HEK293 (cell line): ENCODE data around the gene CBY2.

Experiments
- CTCF ChIA-PET: fragments of 350-600 bp; formaldehyde crosslinking; extraction: SDS; loops from one replicate; lab custom pipeline; 2021; ENCODE audit warnings: antibody characterized with exemption; lab: Yijun Ruan, JAX
- POLR2A ChIA-PET: fragments of 300-600 bp; formaldehyde crosslinking; extraction: SDS; loops from one replicate; lab custom pipeline; 2020; ENCODE audit warnings: antibody characterized with exemption, inconsistent platforms; lab: Yijun Ruan, JAX
- H3K27ac ChIP-seq: fragments of 200-500 bp; sonication (Bioruptor generic); 2 replicates; pipeline ENCODE4 v1.5.1; 2014; ENCODE audit warnings: low read depth, low read length, control low read depth, inconsistent platforms; ENCODE audit errors: extremely low read depth
- H3K36me3 ChIP-seq, 2 experiments: fragments of 200-500 bp in 1 of 2; sonication (Bioruptor generic) in 1 of 2; 1 replicate in 1 of 2; 2 replicates in 1 of 2; pipeline ENCODE4 v1.5.1; 2014 to 2017; ENCODE audit warnings: inconsistent platforms in 2 of 2, low read length in 2 of 2; ENCODE audit not compliant: control insufficient read depth in 2 of 2, insufficient read depth in 1 of 2
- H3K4me1 ChIP-seq: fragments of 200-500 bp; sonication (Bioruptor generic); 2 replicates; pipeline ENCODE4 v1.5.1; 2014; ENCODE audit warnings: mild to moderate bottlenecking, low read length, inconsistent platforms; ENCODE audit not compliant: control insufficient read depth, insufficient read depth
- H3K4me3 ChIP-seq: 2 replicates; pipeline ENCODE4 v1.5.1; 2011; ENCODE audit warnings: low read depth, mild to moderate bottlenecking, control low read depth, low read length, moderate library complexity
- H3K9me3 ChIP-seq: fragments of 200-500 bp; sonication (Bioruptor generic); 2 replicates; pipeline ENCODE4 v1.5.1; 2014; ENCODE audit warnings: low read depth, low read length, inconsistent platforms; ENCODE audit not compliant: control insufficient read depth, insufficient read depth
- BCL11B ChIP-seq: fragments of 450-650 bp; formaldehyde crosslinking; IDR thresholded peaks from 2 replicates; pipeline ENCODE4 v1.5.1; 2016; ENCODE audit warnings: low read depth, missing biosample characterization, missing genetic modification characterization
- WT1 ChIP-seq: fragments of 450-650 bp; formaldehyde crosslinking; IDR thresholded peaks from 2 replicates; pipeline ENCODE4 v1.5.1; 2016; ENCODE audit warnings: missing biosample characterization, missing genetic modification characterization
- ZBTB17 ChIP-seq: fragments of 450-650 bp; formaldehyde crosslinking; IDR thresholded peaks from 2 replicates; pipeline ENCODE4 v1.5.1; 2016; ENCODE audit warnings: missing biosample characterization, missing genetic modification characterization
- ZFP3 ChIP-seq: fragments of 450-650 bp; formaldehyde crosslinking; IDR thresholded peaks from 2 replicates; pipeline ENCODE4 v1.5.1; 2016; ENCODE audit warnings: low read depth, missing biosample characterization, missing genetic modification characterization
- ZFP37 ChIP-seq: fragments of 450-650 bp; formaldehyde crosslinking; IDR thresholded peaks from 2 replicates; pipeline ENCODE4 v1.5.1; 2016; ENCODE audit warnings: missing biosample characterization, missing genetic modification characterization
- ZNF155 ChIP-seq: fragments of 450-650 bp; formaldehyde crosslinking; IDR thresholded peaks from 2 replicates; pipeline ENCODE4 v1.5.1; 2016; ENCODE audit warnings: missing biosample characterization, missing genetic modification characterization
- ZNF174 ChIP-seq: fragments of 450-650 bp; formaldehyde crosslinking; IDR thresholded peaks from 2 replicates; pipeline ENCODE4 v1.5.0; 2017; ENCODE audit warnings: missing biosample characterization, mild to moderate bottlenecking, missing genetic modification characterization
- ZNF184 ChIP-seq: fragments of 450-650 bp; IDR thresholded peaks from 2 replicates; pipeline ENCODE4 v1.5.1; 2018; ENCODE audit warnings: missing biosample characterization, mild to moderate bottlenecking, missing genetic modification characterization
- ZNF19 ChIP-seq: fragments of 450-650 bp; formaldehyde crosslinking; IDR thresholded peaks from 2 replicates; pipeline ENCODE4; 2016; ENCODE audit warnings: missing biosample characterization, missing genetic modification characterization, low read depth
- ZNF248 ChIP-seq: fragments of 450-650 bp; formaldehyde crosslinking; IDR thresholded peaks from 2 replicates; pipeline ENCODE4 v1.5.1; 2017; ENCODE audit warnings: missing biosample characterization, missing genetic modification characterization
- ZNF324 ChIP-seq: fragments of 450-650 bp; formaldehyde crosslinking; IDR thresholded peaks from 2 replicates; pipeline ENCODE4 v1.5.1; 2016; ENCODE audit warnings: missing biosample characterization, missing genetic modification characterization
- ZNF366 ChIP-seq: fragments of 450-650 bp; formaldehyde crosslinking; conservative IDR thresholded peaks from 2 replicates; pipeline ENCODE4 v1.5.1; 2016; ENCODE audit warnings: missing biosample characterization, missing genetic modification characterization
- ZNF426 ChIP-seq: fragments of 450-650 bp; formaldehyde crosslinking; IDR thresholded peaks from 2 replicates; pipeline ENCODE4 v1.5.1; 2017; ENCODE audit warnings: missing biosample characterization, missing genetic modification characterization, mild to moderate bottlenecking, inconsistent platforms, moderate library complexity
- ZNF473 ChIP-seq: fragments of 450-650 bp; formaldehyde crosslinking; IDR thresholded peaks from 2 replicates; pipeline ENCODE4 v1.5.1; 2017; ENCODE audit warnings: missing biosample characterization, missing genetic modification characterization
- ZNF48 ChIP-seq: fragments of 450-650 bp; formaldehyde crosslinking; IDR thresholded peaks from 2 replicates; pipeline ENCODE4 v1.5.1; 2016; ENCODE audit warnings: missing biosample characterization, missing genetic modification characterization
- ZNF521 ChIP-seq: fragments of 450-650 bp; formaldehyde crosslinking; IDR thresholded peaks from 2 replicates; pipeline ENCODE4 v1.5.1; 2017; ENCODE audit warnings: missing biosample characterization, mild to moderate bottlenecking, missing genetic modification characterization
- ZNF560 ChIP-seq: fragments of 450-650 bp; formaldehyde crosslinking; IDR thresholded peaks from 2 replicates; pipeline ENCODE4 v1.5.1; 2017; ENCODE audit warnings: missing biosample characterization, missing genetic modification characterization, borderline replicate concordance
- ZNF561 ChIP-seq: fragments of 450-650 bp; IDR thresholded peaks from 2 replicates; pipeline ENCODE4 v1.5.1; 2018; ENCODE audit warnings: missing biosample characterization, missing genetic modification characterization, borderline replicate concordance
- ZNF626 ChIP-seq: fragments of 450-650 bp; sonication (Bioruptor Pico); formaldehyde crosslinking; IDR thresholded peaks from 2 replicates; pipeline ENCODE4 v1.5.1; 2018; ENCODE audit warnings: missing biosample characterization, missing genetic modification characterization, inconsistent platforms
- ZNF707 ChIP-seq: fragments of 450-650 bp; formaldehyde crosslinking; IDR thresholded peaks from 2 replicates; pipeline ENCODE4 v1.5.1; 2016; ENCODE audit warnings: missing biosample characterization, missing genetic modification characterization
- ZNF768 ChIP-seq: fragments of 450-650 bp; formaldehyde crosslinking; IDR thresholded peaks from 2 replicates; pipeline ENCODE4 v1.5.1; 2018; ENCODE audit warnings: missing biosample characterization, mild to moderate bottlenecking, missing genetic modification characterization
- ZNF837 ChIP-seq: fragments of 450-650 bp; formaldehyde crosslinking; IDR thresholded peaks from 2 replicates; pipeline ENCODE4 v1.5.1; 2016; ENCODE audit warnings: missing biosample characterization, missing genetic modification characterization
- ZSCAN23 ChIP-seq: fragments of 450-650 bp; formaldehyde crosslinking; IDR thresholded peaks from 2 replicates; pipeline ENCODE4 v1.5.1; 2016; ENCODE audit warnings: missing biosample characterization, missing genetic modification characterization
- TF ChIP-seq, protein P1 (sequence below): fragments of 450-650 bp; formaldehyde crosslinking; IDR thresholded peaks from 2 replicates; pipeline ENCODE4 v1.5.1; 2016; ENCODE audit warnings: missing biosample characterization, missing genetic modification characterization
- TF ChIP-seq, protein P2 (sequence below): fragments of 450-650 bp; formaldehyde crosslinking; IDR thresholded peaks from 2 replicates; pipeline ENCODE4 v1.5.1; 2016; ENCODE audit warnings: missing biosample characterization, missing genetic modification characterization
- TF ChIP-seq, protein P3 (sequence below): fragments of 450-650 bp; formaldehyde crosslinking; IDR thresholded peaks from 2 replicates; pipeline ENCODE4 v1.5.1; 2017; ENCODE audit warnings: missing biosample characterization, missing genetic modification characterization
- TF ChIP-seq, protein P4 (sequence below): fragments of 450-650 bp; formaldehyde crosslinking; IDR thresholded peaks from 2 replicates; pipeline ENCODE4 v1.5.1; 2016; ENCODE audit warnings: missing biosample characterization, missing genetic modification characterization

The CBY2 gene

DNA sequence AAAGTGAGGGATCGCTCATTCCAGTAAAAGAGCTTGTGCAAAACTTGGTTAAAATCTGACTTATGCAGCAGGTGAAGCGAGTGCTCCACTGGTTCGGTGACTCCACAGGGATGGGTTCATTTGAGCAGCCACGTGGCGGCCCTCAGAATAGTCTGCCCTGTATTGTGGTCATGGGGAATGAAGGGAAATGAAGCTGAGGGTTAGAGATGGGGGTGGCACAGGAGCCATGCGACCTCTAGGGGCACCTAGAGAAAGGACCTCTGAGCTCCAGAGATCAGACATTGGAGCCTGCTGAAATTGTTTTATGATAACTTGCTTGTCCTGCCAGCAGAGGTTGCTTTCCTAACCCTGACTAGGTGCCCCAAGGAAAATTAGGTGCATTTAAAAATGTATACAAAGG, 26.6 kb downstream of the CBY2 start (continued):
- TF ChIP-seq ZNF560 (tag by site-specific recombination): no peak
- no peak for TF ChIP-seq ZNF174 (tag by site-specific recombination)
- TF ChIP-seq, protein P1, sequence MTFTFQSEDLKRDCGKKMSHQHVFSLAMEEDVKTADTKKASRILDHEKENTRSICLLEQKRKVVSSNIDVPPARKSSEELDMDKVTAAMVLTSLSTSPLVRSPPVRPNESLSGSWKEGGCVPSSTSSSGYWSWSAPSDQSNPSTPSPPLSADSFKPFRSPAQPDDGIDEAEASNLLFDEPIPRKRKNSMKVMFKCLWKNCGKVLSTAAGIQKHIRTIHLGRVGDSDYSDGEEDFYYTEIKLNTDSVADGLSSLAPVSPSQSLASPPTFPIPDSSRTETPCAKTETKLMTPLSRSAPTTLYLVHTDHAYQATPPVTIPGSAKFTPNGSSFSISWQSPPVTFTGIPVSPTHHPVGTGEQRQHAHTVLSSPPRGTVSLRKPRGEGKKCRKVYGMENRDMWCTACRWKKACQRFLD: no peak
- TF ChIP-seq ZNF473: no peak
- no peak for TF ChIP-seq ZNF48
- no peak for TF ChIP-seq ZSCAN23 (tag by site-specific recombination)
- no peak for TF ChIP-seq ZNF184 (tag by site-specific recombination)

DNA sequence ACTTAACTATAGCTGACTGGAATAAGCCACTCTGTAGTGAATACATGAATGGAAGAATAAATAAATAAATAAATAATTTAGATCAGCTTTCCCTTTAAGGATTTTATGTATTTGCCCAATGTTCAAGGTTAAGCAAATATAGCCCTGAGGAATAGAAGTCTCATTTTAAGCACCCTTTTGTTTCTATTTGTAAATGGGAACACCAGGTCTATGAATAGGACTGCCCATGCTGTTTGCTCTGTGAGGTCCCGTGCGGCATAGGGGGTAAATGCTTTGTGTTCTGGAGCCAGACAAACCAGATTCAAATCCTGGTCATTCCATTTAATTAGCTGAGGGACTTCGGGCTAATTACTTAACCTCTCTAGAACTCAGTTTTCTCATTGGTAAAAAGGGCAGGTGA, 29.3 kb downstream of the CBY2 start:
- Histone ChIP-seq H3K27ac (no peak overlapping the region), H3K4me1 (no peaks in the 10 kb centered on the region), H3K36me3 (no peaks in the 10 kb centered on the region), H3K4me3 (no peak overlapping the region), H3K9me3 (no peaks in the 10 kb centered on the region)
- ChIA-PET CTCF (interaction anchor here (1.2 kb wide), 1 partner anchor 11 kb away, joined by 4 read pairs; no protein-coding TSS in a partner anchor), POLR2A (no interaction called here)
- TF ChIP-seq ZNF768 (tag by site-specific recombination): no peak
- TF ChIP-seq, protein P2, sequence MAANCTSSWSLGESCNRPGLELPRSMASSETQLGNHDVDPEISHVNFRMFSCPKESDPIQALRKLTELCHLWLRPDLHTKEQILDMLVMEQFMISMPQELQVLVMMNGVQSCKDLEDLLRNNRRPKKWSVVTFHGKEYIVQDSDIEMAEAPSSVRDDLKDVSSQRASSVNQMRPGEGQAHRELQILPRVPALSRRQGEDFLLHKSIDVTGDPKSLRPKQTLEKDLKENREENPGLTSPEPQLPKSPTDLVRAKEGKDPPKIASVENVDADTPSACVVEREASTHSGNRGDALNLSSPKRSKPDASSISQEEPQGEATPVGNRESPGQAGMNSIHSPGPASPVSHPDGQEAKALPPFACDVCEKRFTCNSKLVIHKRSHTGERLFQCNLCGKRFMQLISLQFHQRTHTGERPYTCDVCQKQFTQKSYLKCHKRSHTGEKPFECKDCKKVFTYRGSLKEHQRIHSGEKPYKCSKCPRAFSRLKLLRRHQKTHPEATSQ (tag by site-specific recombination): no peak
- TF ChIP-seq ZNF561: no peak

DNA sequence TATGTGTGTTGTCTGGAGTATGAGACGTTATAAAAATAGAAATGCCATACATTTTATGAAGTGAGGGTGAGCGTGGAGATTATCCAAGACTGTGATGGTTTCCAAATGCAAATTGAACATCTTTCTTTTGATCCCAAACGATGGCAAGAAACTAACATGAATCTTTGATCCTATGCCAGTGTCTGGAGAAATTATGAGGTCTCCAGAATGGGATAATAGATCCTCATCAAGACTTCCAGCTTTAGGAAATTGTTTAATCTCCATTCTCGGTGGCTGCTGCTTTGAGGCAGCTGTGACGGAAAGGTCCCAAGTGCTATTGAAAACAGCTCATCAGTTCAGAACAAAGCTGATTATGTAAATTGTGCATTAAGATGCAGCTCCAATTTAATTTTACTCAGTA, 30.8 kb downstream of the CBY2 start:
- H3K4me1 ChIP-seq: no peaks in the 10 kb centered on the region
- no peak for TF ChIP-seq ZNF324
- TF ChIP-seq ZFP3 (tag by site-specific recombination): no peak
- no peak for TF ChIP-seq WT1 (tag by site-specific recombination)
- no peak for TF ChIP-seq ZNF473
- TF ChIP-seq ZNF521 (tag by site-specific recombination): no peak
- no peak for TF ChIP-seq ZNF155
- no peak for TF ChIP-seq ZNF560 (tag by site-specific recombination)
- no peak for TF ChIP-seq ZNF19 (tag by site-specific recombination)
- TF ChIP-seq ZNF626: no peak
- no peak for TF ChIP-seq BCL11B
- no peak for TF ChIP-seq ZNF248 (tag by site-specific recombination)
- no peak for TF ChIP-seq ZNF366 (tag by site-specific recombination)
- TF ChIP-seq ZNF837 (tag by site-specific recombination): no peak
- TF ChIP-seq, protein P3, sequence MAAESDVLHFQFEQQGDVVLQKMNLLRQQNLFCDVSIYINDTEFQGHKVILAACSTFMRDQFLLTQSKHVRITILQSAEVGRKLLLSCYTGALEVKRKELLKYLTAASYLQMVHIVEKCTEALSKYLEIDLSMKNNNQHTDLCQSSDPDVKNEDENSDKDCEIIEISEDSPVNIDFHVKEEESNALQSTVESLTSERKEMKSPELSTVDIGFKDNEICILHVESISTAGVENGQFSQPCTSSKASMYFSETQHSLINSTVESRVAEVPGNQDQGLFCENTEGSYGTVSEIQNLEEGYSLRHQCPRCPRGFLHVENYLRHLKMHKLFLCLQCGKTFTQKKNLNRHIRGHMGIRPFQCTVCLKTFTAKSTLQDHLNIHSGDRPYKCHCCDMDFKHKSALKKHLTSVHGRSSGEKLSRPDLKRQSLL: no peak
- TF ChIP-seq, protein P4, sequence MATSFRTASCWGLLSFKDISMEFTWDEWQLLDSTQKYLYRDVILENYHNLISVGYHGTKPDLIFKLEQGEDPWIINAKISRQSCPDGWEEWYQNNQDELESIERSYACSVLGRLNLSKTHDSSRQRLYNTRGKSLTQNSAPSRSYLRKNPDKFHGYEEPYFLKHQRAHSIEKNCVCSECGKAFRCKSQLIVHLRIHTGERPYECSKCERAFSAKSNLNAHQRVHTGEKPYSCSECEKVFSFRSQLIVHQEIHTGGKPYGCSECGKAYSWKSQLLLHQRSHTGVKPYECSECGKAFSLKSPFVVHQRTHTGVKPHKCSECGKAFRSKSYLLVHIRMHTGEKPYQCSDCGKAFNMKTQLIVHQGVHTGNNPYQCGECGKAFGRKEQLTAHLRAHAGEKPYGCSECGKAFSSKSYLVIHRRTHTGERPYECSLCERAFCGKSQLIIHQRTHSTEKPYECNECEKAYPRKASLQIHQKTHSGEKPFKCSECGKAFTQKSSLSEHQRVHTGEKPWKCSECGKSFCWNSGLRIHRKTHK (tag by site-specific recombination): no peak
- TF ChIP-seq ZNF426: no peak
- no peak for TF ChIP-seq ZFP37
- TF ChIP-seq ZNF707 (tag by site-specific recombination): no peak
- no peak for TF ChIP-seq ZBTB17 (tag by site-specific recombination)
- TF ChIP-seq, all 188 proteins: peak for 0
- Histone ChIP-seq H3K27ac (no peak overlapping the region), H3K4me3 (no peak overlapping the region), H3K36me3 (no peaks in the 10 kb centered on the region), H3K9me3 (no peaks in the 10 kb centered on the region)
- ChIA-PET CTCF (interaction anchor here (1.2 kb wide), 1 partner anchor 12 kb away, joined by 4 read pairs; no protein-coding TSS in a partner anchor), POLR2A (no interaction called here)
